Dedifferentiated amniotic fluid mesenchymal stem cell (primary cell): ENCODE data around the gene B4GALT6.

Experiments used
- DNase-seq: peaks from one replicate; pipeline ENCODE4 v3.0.0-alpha.2; 2016; ENCODE audit errors: extremely low spot score

Gene B4GALT6

GRCh38 chr18:31688606-31689005 is 4.2 kb upstream of the B4GALT6 start:
- DNase-seq: no peak

GRCh38 chr18:31686986-31687928 is 2.9 kb upstream of the B4GALT6 start:
- no peak for DNase-seq

- DNase-seq: no peak
Observed at GRCh38 chr18:31686572-31686971, 2.2 kb upstream of the B4GALT6 start.

GRCh38 chr18:31685097-31686082 is 1.0 kb upstream of the B4GALT6 start:
- peak; percentile 17 for DNase-seq

GRCh38 chr18:31683968-31684278 is 458 bp downstream of the B4GALT6 start:
- DNase-seq: no peak

- no peak for DNase-seq
Observed at GRCh38 chr18:31683106-31683505, 1.3 kb downstream of the B4GALT6 start.

DNA sequence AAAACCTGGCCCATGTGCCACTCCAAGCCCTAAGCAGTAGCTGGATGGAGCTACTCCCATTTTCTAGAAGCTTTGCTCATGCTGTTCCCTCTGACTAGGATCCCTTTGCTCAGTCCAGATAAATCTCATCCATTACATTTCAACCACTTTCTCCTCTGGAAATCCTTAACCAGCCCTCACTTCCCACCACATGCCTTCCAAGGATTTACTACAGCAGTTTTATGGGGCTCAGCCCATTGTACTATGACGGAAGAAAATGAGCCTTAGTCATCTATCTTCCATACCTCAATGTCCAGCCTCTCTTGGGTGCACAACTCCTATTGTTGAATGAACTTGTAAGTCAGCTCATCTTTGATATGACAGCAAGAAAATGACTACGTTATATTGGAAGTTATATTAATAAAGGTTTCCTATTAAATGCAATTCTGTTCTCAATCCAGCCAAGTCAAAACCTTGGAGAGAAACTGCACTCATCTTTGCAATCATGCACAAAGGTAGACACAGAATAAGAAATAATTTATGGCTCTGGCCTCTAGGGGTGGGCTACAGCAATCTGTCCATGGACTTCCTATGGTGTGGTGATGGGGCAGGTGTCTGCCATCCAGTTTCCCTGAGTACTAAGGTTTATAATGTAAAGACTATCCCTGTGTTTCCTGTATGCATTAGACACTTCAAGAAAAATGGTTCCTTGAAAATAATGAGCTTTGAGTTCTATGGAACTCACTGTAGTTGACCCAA is 3.4 kb downstream of the B4GALT6 start:
- DNase-seq: no peak

- no peak for DNase-seq
Observed at GRCh38 chr18:31680433-31680811, 4.0 kb downstream of the B4GALT6 start.

GRCh38 chr18:31679791-31680432 is 4.5 kb downstream of the B4GALT6 start:
- no peak for DNase-seq

DNA sequence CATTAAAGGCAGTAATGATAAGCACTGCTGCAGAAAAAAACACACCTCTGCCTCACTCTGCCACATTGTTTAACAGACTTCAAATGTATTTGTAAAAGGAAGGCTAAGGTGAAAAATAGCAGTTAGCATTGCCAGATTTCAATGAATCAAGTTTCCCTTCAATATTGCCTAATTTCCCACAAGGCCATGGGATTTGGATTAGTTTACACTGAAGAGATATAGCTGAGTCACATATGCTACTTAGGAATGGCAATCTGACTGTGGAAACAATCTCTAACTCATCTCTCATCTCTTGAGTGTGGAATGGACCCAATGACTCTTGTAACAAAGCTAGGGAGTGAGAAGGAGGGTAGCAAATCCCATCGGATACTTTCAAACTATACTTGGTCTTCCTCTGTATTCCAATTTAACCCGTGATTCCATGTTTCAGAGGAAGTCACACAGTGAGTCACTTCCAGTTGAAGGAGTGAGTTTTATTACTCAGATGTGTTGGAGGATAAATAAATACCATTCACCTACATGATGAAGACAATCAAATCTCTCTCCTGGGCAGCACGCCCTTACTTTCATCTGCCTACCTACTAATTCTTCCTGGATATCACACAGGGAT is 5.1 kb downstream of the B4GALT6 start:
- no peak for DNase-seq

GRCh38 chr18:31678425-31678824 is 6.0 kb downstream of the B4GALT6 start:
- no peak for DNase-seq

DNA sequence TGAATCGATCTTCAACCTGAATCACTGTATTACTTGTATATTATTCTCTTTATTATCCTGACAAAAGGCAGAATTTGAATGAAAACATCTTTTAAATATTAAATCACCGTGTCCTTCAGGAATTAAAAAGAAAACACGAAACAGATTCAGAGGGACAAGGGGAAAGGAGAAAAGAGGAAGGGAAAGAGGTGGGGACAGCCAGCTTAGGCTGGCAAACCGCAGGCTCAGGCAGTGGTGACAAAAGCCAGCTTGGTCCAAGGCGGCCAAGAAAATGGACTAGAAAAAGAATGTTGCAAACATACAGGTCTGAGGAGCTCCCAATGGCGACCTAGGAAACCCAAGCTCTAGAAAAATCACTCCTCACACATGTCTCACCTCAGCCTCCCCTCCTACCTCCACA is 6.8 kb downstream of the B4GALT6 start:
- DNase-seq: no peak

- no peak for DNase-seq
Observed at GRCh38 chr18:31675404-31675803, 9.0 kb downstream of the B4GALT6 start.

GRCh38 chr18:31672628-31673135 is 11.7 kb downstream of the B4GALT6 start:
- no peak for DNase-seq

DNA sequence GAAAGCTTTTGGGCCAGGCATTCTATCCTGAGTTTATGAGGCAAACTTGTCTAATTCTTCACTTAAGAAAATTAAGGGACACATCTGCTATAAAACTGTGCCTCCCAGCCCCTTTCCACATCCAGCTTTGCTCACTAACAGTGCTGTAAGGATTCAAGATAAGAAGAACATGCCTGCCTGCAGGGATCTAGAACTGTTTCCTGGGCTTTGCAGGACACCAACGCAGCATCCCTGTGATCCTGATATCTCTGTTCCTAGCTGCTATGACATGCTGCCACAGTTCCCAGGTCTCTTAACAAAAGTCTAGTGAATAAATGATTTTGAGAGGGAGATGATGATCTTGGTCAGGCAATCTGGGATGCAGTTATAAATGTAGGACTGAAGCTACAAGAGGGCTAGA is 12.4 kb downstream of the B4GALT6 start:
- no peak for DNase-seq

- DNase-seq: no peak
Observed at GRCh38 chr18:31669541-31669940, 14.8 kb downstream of the B4GALT6 start.

- no peak for DNase-seq
Observed at GRCh38 chr18:31667185-31667584, 17.2 kb downstream of the B4GALT6 start.

GRCh38 chr18:31666055-31666454 is 18.3 kb downstream of the B4GALT6 start:
- no peak for DNase-seq

GRCh38 chr18:31664101-31664500 is 20.3 kb downstream of the B4GALT6 start:
- no peak for DNase-seq

GRCh38 chr18:31661965-31662364 is 22.4 kb downstream of the B4GALT6 start:
- DNase-seq: no peak

- no peak for DNase-seq
Observed at GRCh38 chr18:31660763-31661162, 23.6 kb downstream of the B4GALT6 start.
